A204.1 (cell line): ENCODE measurements around the gene RALGDS.
"Not testable (repeated sequence)": the region's sequence is repeated elsewhere in the genome, so short reads cannot be mapped to it uniquely, and the experiment has no call there.

Experiments
- FAIRE-seq: peaks from 2 replicates; lab custom pipeline; 2012; peaks lifted over from hg19 to GRCh38; lab: Jason Lieb, UNC

Gene RALGDS

DNA sequence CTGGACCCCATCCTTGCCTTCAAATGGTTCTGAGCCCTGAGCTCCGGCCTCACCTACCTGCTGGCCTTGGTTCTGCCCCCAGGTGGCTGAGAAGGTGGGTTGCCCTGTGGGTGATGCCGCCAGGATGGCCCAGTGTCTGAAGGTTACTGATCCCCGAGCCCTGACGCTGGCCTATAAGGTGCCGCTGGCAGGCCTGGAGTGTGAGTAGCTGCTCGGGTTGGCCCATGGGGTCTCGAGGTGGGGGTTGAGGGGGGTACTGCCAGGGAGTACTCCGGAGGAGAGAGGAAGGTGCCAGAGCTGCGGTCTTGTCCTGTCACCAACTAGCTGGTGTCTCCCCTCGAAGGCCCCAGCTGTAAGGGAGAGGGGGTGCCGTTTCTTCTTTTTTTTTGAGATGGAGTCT lies 54.0 kb downstream of the RALGDS start:
- FAIRE-seq: no peak

DNA sequence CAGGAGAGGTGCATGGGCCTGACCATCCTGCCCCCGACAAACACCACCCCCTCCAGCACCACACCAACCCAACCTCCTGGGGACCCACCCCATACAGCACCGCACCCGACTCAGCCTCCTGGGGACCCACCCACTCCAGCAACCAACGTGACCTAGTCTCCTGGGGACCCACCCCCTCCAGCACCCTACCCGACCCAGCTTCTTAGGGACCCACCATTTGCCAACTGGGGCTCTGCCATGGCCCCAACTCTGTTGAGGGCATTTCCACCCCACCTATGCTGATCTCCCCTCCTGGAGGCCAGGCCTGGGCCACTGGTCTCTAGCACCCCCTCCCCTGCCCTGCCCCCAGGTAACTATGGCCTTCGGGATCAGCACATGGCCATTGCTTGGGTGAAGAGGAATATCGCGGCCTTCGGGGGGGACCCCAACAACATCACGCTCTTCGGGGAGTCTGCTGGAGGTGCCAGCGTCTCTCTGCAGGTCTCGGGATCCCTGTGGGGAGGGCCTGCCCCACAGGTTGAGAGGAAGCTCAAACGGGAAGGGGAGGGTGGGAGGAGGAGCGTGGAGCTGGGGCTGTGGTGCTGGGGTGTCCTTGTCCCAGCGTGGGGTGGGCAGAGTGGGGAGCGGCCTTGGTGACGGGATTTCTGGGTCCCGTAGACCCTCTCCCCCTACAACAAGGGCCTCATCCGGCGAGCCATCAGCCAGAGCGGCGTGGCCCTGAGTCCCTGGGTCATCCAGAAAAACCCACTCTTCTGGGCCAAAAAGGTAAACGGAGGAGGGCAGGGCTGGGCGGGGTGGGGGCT lies 54.7 kb downstream of the RALGDS start:
- no peak for FAIRE-seq

DNA sequence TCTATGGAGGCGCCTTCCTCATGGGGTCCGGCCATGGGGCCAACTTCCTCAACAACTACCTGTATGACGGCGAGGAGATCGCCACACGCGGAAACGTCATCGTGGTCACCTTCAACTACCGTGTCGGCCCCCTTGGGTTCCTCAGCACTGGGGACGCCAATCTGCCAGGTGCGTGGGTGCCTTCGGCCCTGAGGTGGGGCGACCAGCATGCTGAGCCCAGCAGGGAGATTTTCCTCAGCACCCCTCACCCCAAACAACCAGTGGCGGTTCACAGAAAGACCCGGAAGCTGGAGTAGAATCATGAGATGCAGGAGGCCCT lies 56.0 kb downstream of the RALGDS start:
- FAIRE-seq: no peak

DNA sequence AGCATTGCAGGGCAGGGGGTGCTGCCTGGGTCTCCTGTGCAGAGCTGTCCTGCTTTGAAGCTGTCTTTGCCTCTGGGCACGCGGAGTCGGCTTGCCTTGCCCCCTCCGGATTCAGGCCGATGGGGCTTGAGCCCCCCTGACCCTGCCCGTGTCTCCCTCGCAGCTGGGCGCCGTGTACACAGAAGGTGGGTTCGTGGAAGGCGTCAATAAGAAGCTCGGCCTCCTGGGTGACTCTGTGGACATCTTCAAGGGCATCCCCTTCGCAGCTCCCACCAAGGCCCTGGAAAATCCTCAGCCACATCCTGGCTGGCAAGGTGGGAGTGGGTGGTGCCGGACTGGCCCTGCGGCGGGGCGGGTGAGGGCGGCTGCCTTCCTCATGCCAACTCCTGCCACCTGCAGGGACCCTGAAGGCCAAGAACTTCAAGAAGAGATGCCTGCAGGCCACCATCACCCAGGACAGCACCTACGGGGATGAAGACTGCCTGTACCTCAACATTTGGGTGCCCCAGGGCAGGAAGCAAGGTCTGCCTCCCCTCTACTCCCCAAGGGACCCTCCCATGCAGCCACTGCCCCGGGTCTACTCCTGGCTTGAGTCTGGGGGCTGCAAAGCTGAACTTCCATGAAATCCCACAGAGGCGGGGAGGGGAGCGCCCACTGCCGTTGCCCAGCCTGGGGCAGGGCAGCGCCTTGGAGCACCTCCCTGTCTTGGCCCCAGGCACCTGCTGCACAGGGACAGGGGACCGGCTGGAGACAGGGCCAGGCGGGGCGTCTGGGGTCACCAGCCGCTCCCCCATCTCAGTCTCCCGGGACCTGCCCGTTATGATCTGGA lies 56.6 kb downstream of the RALGDS start:
- no peak for FAIRE-seq

DNA sequence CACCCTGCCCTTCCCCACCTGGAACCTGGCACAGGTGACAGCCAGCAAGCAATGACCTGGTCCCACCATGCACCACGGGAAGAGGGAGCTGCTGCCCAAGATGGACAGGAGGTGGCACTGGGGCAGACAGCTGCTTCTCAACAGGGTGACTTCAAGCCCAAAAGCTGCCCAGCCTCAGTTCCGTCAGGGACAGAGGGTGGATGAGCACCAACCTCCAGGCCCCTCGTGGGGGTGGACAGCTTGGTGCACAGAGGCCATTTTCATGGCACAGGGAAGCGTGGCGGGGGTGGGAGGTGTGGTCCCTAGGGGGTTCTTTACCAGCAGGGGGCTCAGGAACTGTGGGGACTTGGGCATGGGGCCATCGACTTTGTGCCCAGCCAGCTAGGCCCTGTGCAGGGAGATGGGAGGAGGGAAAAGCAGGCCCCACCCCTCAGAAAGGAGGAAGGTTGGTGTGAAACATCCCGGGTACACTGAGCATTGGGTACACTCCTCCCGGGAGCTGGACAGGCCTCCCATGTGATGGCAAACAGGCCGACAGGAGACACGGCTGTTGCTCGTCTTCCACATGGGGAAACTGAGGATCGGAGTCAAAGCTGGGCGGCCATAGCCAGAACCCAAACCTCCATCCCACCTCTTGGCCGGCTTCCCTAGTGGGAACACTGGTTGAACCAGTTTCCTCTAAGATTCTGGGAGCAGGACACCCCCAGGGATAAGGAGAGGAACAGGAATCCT lies 57.4 kb downstream of the RALGDS start:
- FAIRE-seq: no peak

DNA sequence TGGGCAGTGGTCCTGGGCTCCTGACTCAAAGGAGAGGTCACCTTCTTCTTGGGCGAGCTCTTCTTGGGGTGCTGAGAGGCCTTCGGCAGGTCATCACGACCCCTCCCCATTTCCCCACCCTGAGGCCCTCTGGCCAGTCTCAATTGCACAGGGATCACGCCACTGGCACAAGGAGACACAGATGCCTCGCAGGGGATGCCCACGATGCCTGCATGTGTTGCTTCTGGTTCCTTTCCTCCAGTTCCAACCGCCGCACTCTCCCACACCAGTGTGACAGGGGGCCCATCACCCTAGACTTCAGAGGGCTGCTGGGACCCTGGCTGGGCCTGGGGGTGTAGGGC lies 57.9 kb downstream of the RALGDS start:
- FAIRE-seq: no peak

DNA sequence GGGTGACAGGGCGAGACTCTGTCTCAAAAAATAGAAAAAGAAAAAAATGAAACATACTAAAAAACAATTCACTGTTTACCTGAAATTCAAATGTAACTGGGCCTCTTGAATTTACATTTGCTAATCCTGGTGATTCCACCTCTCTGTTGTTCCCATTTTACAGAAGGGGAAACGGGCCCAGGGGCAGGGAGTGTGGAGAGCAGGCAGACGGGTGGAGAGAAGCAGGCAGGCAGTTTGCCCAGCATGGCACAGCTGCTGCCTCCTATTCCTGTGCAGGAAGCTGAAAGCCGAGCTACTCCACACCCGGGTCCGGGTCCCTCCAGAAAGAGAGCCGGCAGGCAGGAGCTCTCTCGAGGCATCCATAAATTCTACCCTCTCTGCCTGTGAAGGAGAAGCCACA lies 58.5 kb downstream of the RALGDS start:
- not testable (repeated sequence) for FAIRE-seq

DNA sequence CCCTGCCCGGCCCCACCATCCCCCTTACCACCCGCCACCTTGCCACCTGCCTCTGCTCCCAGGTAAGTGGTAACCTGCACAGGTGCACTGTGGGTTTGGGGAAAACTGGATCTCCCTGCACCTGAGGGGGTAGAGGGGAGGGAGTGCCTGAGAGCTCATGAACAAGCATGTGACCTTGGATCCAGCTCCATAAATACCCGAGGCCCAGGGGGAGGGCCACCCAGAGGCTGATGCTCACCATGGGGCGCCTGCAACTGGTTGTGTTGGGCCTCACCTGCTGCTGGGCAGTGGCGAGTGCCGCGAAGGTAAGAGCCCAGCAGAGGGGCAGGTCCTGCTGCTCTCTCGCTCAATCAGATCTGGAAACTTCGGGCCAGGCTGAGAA lies 59.3 kb downstream of the RALGDS start, which contains the start of gene CEL:
TSS of gene CEL (plus strand) at position 218 of the 382 bp plus-strand sequence. CDS start at position 240, 22 bp downstream.
- not testable (repeated sequence) for FAIRE-seq

DNA sequence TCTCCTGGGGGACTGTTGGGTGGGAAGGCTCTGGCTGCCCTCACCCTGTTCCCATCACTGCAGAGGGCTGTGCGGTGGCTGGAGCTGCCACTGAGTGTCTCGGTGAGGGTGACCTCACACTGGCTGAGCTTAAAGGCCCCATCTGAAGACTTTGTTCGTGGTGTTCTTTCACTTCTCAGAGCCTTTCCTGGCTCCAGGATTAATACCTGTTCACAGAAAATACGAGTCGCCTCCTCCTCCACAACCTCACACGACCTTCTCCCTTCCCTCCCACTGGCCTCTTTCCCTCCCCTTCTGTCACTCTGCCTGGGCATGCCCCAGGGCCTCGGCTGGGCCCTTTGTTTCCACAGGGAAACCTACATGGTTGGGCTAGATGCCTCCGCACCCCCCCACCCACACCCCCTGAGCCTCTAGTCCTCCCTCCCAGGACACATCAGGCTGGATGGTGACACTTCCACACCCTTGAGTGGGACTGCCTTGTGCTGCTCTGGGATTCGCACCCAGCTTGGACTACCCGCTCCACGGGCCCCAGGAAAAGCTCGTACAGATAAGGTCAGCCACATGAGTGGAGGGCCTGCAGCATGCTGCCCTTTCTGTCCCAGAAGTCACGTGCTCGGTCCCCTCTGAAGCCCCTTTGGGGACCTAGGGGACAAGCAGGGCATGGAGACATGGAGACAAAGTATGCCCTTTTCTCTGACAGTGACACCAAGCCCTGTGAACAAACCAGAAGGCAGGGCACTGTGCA lies 59.8 kb downstream of the RALGDS start:
- FAIRE-seq: not testable (repeated sequence)

DNA sequence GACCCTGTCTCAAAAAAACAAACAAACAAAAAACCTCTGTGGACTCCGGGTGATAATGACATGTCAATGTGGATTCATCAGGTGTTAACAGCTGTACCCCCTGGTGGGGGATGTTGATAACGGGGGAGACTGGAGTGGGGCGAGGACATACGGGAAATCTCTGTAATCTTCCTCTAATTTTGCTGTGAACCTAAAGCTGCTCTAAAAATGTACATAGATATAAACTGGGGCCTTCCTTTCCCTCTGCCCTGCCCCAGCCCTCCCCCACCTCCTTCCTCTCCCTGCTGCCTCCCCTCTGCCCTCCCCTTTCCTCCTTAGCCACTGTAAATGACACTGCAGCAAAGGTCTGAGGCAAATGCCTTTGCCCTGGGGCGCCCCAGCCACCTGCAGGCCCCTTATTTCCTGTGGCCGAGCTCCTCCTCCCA lies 60.6 kb downstream of the RALGDS start:
- FAIRE-seq: no peak

DNA sequence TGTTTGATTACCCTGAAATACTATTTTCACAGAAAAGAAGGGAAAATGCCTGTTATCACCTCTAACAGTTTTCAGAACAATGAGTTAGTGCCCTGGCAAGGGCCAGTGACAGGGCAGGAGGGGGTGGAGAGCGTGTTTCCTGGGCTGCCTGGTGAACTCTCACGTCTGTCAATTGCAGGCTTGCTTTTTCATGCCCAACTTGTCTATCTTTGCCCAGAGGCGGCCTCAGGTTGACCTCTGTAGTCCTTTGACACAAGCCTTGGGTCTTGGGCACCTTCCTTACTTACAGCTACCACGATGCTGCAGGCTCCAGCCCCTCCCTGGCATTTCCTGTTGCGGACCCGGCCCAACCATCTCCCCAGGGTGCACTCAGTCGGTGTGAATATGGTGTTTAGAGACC lies 61.4 kb downstream of the RALGDS start:
- no peak for FAIRE-seq

DNA sequence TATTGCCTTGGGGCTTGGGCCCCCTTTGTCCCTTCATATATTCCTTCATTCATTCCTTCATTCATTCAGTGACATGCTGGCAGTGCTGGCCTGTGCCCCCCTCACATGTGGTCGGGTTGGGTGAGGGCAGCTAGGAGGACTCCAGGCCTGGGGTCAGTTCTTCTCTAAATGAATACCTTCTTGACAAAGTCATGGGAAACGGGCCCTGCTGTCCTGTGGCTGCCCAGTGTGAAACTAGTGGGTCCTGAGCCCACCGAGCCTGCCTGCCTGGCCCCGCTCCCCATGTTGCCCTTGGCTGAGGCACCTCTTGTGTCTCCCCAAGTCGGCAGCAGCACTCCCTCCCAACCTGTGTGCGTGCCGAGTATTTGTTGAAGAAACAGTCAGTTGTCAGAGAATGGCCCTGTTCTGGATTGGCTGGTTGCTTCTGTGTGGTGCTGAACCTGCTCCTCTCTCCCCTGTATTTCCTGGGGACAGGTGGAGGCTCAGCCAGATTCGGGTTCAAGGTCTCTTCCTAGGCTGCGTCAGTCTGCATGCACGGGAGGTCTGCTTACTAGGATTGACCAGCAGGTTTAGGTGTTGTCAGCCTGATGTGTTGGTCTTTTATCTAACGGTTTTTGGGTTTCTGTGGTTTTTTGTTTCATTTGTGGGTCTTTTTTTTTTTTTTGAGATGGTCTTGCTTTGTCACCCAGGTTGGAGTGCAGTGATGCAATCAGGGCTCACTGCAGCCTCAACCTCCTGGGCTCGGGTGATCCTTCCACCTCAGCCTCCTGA lies 62.3 kb downstream of the RALGDS start:
- FAIRE-seq: no peak

DNA sequence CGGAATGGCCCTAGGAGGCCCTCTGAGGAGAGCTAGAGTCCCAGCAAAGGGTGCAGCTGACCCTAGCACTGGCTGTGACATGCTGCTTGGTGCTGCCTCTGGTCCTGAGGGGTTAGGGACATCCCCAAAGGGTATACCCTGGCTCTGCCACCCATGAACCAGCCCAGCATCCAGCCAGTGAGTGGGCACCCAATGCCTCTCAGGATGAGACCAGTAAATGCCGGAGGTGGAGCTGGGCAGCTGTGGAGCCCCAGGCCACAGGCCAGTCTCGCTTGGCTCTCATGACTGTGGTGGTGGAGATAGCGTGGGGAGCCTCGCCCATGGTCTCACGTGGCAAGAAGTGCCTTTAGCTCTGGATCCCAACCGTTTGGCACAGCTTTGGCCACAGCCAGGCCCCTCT lies 63.0 kb downstream of the RALGDS start:
- no peak for FAIRE-seq

DNA sequence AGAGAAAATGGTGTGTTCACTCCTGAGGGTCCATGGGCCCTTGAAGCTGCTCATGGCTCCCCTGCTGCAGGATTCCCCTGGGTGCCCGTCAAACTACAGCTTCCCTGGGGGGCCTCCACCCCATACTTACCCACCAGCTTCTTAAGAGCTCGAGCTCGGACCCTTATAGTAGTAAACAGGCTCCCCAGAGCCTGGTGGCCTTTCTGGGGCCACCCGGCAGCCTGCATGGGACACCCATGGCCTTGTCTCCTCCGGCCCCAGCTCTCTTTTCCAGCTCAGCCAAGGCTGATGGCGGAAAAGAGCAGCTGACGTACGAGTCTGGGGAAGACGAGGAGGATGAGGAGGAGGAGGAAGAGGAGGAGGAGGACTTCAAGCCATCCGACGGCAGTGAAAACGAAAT lies 63.5 kb downstream of the RALGDS start:
- no peak for FAIRE-seq

DNA sequence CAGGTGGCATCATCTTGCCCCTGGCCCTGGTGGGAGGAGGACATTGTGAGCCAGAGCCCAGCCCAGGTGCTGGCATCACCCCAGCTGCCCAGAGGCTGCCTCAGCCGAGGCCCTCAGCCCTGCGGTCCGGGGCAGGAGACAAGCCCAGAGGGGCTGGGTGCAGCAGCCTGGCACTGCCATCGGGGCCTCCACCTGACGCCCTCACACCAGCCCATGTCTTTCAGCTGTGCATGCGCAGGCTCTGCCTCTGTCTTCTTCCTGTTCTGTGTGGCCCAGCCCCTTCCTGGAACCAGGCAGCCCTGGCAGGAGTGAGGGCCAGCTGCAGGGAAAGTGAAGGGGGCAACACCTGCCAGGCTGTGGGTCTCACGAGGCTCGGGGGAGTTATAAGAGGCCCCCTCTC lies 64.0 kb downstream of the RALGDS start:
- FAIRE-seq: no peak

DNA sequence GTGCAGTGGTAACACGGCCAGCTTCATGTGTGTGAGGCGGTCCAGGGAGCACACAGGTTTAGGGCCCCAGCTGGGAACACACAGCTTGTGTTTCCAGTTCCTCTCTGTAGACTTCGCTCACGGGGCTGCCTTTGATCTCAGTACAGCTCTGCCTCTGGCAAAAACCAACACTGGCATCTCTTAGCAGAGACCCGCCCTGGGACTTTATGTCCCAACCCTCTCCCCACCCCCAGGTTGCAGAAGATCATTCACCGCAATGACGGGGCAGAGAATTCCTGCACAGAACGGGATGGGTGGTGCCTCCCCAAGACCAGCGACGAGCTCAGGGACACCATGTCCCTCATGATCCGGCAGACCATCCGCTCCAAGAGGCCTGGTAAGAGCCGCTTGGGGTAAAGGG lies 64.5 kb downstream of the RALGDS start:
- FAIRE-seq: no peak

DNA sequence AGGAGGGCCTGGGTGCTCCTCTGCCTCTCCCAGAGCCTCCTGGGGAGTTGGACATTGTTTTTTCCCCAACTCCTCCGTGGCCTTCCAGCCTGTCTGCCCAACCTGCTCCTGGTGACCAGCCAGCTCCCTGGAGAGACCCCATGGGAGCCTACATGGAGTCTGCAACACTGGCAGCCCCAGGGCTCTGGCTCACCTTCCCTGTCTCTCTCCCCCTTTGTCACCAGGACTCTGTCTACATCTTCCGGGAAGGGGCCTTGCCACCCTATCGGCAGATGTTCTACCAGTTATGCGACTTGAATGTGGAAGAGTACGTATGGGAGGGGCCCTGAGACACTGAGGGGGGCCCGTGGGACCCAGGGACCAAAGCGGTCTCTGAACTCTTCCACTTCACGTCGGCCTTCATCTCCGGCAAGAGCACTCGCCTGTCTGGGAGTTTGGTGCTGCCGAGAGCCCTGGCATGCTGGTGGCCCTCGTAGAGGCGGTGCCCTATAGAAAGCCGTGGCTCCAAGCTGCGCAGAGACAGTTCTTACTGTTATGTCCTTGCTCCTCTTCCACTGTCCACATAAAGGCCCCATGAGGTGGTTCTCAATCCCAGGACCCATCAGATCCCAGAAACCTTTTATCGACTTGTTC lies 65.1 kb downstream of the RALGDS start:
- no peak for FAIRE-seq

DNA sequence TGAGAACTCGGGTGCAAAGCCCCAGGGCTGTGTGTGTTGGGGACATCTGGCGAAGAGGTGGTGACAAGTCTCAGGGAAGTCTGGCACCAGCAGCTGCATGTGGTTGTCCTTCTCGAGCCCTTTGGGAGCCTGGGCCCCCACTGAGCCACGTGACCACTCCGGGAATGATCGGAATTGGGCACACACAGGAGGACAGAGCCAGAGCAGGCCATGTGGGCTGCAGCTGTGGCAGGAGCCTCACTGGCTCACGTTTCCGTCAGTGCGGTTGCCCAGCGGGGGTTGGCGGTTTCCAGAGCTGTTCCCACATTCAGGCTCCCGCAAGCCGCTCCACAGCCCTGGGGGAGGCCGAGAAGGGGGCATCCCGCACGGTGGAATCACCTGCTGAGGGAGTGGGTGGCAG lies 66.1 kb downstream of the RALGDS start:
- no peak for FAIRE-seq

DNA sequence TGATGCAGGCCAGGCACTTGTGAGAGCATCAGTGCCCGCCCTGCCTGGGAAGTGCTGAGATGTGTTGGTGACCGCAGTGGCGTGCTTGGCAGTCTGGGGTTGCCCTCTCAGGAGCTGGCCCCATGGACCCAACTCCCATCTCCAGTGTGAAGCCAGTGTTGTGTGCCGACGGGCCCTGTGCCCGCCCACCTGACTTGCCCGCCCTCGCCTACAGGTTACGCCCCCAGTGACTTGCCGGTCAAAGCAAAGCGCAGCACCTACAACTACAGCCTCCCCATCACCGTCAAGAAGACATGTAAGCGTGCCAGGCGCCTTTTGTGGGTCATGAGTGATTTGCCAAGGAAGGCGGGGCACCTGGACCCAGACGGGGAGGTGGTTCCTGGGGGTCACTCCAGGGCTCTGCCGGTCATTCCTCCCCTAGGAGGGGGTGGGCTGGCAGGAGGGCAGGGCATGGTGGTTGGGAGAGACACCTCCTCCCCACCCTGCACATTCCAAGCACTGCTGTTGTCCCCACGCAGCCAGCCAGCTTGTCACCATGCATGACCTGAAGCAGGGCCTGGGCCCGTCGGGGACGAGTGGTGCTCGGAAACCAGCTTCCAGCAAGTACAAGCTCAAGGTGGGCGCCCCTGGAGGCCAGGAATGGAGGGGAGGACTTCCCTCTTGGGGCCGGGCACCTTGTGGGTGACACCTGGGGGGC lies 66.7 kb downstream of the RALGDS start:
- FAIRE-seq: no peak

DNA sequence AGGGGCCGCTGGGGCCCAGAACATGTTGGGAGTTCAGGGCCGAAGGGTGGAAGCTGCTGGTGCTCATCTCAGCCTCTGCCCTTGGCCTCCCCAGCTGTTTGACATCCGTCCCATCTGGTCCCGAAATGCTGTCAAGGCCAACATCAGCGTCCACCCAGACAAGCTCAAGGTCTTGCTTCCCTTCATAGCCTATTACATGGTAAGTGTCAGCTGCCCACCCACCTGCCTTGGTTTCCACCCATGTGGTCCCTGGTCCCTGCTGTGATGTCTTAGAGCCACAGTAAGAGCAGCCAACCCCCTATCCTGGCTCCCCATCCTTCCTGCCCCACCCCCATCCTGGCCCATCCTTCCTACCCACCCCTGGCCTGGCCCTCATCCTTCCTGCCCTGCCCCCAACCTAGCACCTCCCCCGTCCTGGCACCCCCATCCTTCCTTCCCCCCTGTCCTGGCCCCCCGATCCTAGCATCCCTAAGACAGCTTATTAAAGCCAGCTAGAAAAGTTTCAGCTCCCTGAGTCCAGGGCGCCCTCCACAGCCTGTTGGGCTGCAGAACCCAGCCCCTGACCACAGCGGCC lies 69.0 kb downstream of the RALGDS start:
- no peak for FAIRE-seq
